ENCODE measurements around the gene DSC3.
"Not testable (repeated sequence)": the region's sequence is repeated elsewhere in the genome, so short reads cannot be mapped to it uniquely, and the experiment has no call there.

The DSC3 gene

GRCh38 chr18:31041271-31042083, 1.1 kb downstream of the DSC3 start:
- no peak for DNase-seq (ENCODE audit: low read depth)

- DNase-seq (ENCODE audit: low read depth), result no peak
Observed at GRCh38 chr18:31040686-31041270, 1.8 kb downstream of the DSC3 start.

- DNase-seq (ENCODE audit: low read depth), result no peak
Observed at GRCh38 chr18:31039426-31039825, 3.1 kb downstream of the DSC3 start.

GRCh38 chr18:31037686-31038085, 4.9 kb downstream of the DSC3 start:
- not testable (repeated sequence) for DNase-seq (ENCODE audit: low read depth)

GRCh38 chr18:31034541-31034940, 8.0 kb downstream of the DSC3 start:
- DNase-seq (ENCODE audit: low read depth), result no peak

- DNase-seq (ENCODE audit: low read depth), result no peak
Observed at GRCh38 chr18:31030574-31031278, 11.8 kb downstream of the DSC3 start.

- no peak for DNase-seq (ENCODE audit: low read depth)
Observed at GRCh38 chr18:31015715-31016434, 26.7 kb downstream of the DSC3 start.

- not testable (repeated sequence) for DNase-seq (ENCODE audit: low read depth)
Observed at GRCh38 chr18:31011455-31011854, 31.1 kb downstream of the DSC3 start.

GRCh38 chr18:31010601-31011000, 31.9 kb downstream of the DSC3 start:
- DNase-seq (ENCODE audit: low read depth), result no peak

- DNase-seq (ENCODE audit: low read depth), result no peak
Observed at GRCh38 chr18:30999887-31000628, 42.5 kb downstream of the DSC3 start.

GRCh38 chr18:30999186-30999585, 43.4 kb downstream of the DSC3 start:
- no peak for DNase-seq (ENCODE audit: low read depth)

GRCh38 chr18:30997223-30997622, 45.3 kb downstream of the DSC3 start:
- no peak for DNase-seq (ENCODE audit: low read depth)

- DNase-seq (ENCODE audit: low read depth), result no peak
Observed at GRCh38 chr18:30992231-30992630, 50.3 kb downstream of the DSC3 start.

- no peak for DNase-seq (ENCODE audit: low read depth)
Observed at GRCh38 chr18:30991397-30991796, 51.1 kb downstream of the DSC3 start.

- no peak for DNase-seq (ENCODE audit: low read depth)
Observed at GRCh38 chr18:30989141-30989540, 53.4 kb downstream of the DSC3 start.

GRCh38 chr18:30988440-30988839, 54.1 kb downstream of the DSC3 start:
- no peak for DNase-seq (ENCODE audit: low read depth)

GRCh38 chr18:30987467-30988241, 54.9 kb downstream of the DSC3 start:
- no peak for DNase-seq (ENCODE audit: low read depth)

- DNase-seq (ENCODE audit: low read depth), result no peak
Observed at GRCh38 chr18:30985753-30986152, 56.8 kb downstream of the DSC3 start.

- no peak for DNase-seq (ENCODE audit: low read depth)
Observed at GRCh38 chr18:30982285-30982992, 60.1 kb downstream of the DSC3 start.

- DNase-seq (ENCODE audit: low read depth), result not testable (repeated sequence)
Observed at GRCh38 chr18:30978091-30978490, 64.5 kb downstream of the DSC3 start.

All from stimulated activated CD8-positive, alpha-beta memory T cell treated with anti-CD3 and anti-CD28 coated beads, Interleukin-12 subunit alpha, Interleukin-12 subunit beta, amount 100 ng/mL, for 4 hours (primary cell).